Measurements from ENCODE around the gene ENOX2.
A peak's percentile ranks its signal among the peaks of the same experiment; 100 is the strongest.

ENOX2 gene

GRCh38 chrX:130694983-130695382 lies 208.0 kb downstream of the ENOX2 start:
- peak; percentile 18 for DNase-seq

DNA sequence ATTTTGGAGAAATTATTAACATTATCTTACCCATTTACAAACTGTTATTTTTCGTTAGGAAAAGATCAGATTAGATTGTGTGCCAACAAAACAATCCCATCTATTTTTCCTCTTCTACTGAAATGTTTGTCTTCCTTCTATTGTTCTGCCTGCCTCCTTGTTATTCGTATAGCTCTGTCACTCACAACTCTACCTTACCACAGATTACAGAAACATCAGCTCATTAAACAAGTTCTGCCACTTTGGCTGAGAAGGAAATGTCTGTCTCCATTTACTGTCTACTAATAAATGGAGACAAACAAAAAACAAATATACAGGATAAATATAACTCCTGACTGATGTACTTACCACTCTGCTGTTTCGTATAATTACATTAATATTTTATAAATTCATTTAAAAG lies 211.4 kb downstream of the ENOX2 start:
- DNase-seq, result no peak

DNA sequence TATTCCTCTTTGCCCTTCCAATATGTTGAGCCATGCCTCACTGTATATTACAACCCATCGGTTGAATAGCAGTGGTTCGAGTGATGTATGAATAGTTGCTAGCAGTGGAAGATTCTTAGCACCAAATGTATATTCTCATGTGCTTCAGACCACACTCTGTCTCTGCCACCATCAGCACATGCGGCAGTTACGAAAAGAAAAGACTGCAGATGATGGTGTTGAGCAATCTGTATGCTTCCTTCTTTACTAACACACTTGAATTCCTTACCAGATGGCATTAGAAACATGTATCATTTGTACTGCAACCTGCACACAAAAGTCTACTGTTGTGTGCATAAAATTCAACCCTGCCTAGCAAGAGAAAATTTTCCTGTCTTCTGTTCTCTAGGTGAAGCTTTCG lies 214.6 kb downstream of the ENOX2 start:
- peak; percentile 28 for DNase-seq

DNA sequence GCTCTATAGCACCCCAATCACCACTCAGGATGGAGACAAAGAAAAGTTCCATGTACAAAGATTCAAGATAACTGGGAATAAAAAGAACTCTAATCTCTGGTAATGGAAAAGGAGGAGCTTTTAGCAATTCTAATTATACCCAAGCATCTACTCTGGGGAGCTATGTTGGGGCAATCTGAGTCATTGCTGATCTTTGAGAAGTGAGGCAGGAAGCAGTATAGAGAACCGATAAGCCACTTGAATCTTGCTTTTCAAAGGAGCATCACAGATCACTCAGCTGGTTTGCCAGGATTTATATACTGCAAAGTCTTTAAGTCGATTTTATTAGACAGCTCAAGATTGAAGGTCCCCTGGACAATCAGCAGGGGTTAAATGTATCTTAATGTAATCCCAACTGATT lies 220.0 kb downstream of the ENOX2 start:
- no peak for DNase-seq

DNA sequence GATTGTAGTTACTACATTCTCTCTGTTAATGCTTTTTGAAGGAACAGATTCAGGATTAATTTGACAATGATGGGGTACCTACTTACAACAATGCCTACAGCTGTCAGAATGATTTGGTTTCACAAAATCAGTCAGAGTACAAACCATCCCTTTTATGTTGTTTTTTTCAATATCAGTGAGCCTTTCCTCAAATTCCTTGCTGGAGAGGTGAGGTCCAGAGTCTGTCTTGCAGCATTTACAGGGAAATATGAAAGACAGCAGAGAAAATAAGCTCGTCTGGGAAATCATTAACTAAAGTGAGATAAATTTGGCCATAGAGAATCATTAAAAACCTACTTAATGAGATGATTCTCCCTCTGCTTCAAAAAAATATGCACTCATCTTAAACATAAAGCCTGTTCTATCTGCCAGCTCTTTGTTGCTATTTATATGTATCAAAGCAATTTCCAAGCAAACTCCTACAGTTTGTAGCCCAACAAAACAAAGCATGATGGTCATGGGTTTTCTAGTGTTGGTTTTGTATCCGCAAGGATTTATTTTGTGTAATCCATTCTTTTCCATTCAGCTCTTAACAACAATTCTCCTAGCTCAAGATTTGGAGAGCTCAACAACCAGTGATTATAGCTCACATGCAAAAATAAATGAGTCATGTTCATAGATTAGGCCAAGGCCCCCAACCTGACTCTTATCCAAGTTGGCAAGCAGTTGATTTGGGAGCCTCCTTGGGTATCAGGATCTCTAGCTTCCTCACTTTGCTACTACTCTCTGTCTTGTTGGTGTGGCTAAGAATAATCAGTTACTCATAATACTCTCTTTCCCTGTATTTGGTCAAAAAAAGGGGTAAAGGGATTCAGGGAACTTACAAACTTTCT lies 222.6 kb downstream of the ENOX2 start:
- peak; percentile 5 for DNase-seq

DNA sequence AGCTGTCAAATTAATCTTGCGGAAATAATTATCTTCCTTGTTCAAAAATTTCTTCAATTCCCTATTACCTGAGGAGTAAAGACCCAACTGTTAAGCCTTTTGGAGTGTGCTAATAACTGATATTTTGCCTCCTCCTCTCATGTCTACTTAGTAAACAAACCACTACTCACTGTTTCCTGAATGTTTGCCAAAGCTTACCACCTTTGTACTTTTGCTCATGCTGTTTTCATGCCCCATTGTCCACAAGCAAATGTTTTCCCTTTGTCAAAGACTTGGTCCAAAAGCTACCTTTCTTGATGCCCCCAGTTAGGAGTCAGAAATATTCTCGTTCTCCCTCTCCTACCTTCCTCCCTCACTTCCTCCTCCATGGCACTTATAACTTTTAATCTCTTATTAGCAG lies 226.1 kb downstream of the ENOX2 start:
- DNase-seq, result no peak

GRCh38 chrX:130672214-130672613 lies 230.8 kb downstream of the ENOX2 start:
- DNase-seq, result no peak

DNA sequence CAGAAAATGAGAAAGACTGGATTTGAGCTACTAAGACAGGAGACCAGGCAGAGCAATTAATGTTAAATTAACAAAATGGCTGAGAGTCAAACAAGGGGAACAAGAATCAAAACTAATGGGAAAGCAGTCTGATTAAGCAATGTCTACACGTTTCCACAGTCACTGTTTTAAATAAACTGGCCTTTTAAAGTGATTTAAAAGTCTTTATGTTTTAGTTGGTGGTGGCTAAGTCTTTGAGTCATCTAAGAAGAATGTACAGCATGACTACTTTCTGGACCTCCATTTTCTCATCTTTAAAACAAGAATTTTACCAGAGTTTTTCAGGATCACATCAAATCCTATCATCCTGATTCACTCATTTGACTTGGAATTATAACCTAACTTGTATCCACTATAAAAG lies 233.8 kb downstream of the ENOX2 start:
- no peak for DNase-seq

DNA sequence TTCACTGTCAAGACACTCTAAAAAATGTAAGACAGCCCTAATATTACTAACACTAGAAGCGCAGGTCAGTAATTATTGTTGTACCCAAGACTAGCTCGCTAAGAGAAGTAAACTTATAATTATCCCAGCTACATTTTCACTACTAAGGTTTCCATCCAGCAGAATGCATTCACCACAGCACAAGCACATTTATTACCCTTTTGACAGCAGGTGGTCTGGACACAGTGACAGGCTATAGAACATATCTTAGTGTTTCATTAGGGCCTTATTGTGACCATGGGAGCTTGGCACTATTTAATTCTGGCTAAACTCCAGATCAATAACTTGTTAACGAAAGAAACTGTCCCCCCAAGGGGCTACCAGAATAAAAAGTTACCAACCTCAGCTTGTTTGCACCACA lies 237.7 kb downstream of the ENOX2 start:
- DNase-seq, result no peak

DNA sequence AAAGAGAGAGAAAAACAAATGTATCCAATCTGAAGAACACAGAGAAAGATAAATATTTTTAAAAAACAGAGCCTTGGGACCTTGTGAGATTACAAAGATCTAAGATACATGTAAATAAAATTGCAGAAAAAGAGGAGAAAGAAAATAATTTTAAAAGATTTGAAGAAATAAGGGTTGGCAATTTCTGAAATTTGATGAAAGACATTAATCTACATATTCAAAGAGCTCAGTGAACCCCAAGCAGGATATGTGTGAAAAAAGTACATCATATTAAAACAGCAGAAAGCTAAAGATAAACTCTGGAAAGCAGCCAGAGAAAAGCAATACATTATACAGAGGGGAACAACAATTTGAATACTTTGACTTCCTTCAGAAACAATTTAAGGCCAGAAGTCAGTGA lies 244.7 kb downstream of the ENOX2 start:
- DNase-seq, result no peak

DNA sequence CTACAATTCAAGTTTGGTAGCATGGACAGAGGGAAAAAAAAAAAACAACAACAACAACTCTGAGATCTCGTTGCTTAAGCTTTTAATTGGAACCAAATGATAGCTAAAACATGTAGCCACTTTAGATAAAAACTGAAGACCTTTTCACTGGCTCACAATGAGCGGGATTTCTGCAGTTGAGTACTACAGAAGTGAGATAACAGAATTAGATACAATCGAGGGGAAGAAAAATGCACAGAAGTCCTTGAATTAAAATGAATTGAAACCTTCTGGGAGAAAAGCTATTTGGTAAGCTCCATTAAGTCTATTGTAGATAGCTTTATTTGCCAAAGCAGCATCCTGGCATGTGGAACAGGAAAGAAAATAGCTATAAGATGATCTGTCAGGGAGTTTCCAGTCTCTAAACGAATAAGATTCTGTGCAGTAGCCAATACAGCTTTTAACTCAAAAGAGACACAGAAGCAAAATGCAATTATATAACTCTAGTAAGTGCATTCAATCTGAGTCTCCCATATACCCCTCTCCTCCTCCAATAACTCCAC lies 248.5 kb downstream of the ENOX2 start:
- DNase-seq, result no peak

DNA sequence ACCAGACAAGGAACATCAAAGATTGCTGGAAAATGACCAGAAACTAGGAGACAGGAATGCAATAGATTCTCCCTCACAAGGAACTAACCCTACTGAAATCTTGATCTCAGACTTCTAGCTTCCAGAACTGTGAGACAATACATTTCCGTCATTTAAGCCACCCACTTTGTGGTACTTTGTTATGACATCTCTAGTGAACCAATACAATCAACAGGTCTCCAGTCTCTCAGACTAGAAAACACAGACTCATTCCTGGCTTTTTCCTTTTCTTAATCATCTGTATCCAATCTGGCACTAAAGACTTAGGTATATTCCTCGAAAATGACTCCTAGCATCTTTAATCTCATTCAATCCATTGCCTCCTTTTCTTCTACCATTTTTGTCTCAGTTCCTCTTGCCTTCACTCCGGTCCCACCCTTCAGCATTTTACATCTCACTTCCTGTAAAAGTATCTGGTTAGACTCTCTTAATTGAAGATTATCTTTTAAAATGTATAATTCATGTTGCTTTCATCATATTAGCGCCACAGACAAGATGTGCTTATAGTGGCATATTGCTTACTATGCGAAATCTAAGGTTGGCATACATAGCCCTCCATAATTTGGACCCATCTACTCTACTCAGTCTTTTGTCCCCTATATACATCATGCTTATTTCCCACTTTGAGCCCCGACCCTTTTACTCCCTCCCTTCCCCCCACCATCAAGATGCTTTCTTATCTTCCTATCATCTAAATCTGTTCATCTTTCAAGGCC lies 250.0 kb downstream of the ENOX2 start:
- no peak for DNase-seq

DNA sequence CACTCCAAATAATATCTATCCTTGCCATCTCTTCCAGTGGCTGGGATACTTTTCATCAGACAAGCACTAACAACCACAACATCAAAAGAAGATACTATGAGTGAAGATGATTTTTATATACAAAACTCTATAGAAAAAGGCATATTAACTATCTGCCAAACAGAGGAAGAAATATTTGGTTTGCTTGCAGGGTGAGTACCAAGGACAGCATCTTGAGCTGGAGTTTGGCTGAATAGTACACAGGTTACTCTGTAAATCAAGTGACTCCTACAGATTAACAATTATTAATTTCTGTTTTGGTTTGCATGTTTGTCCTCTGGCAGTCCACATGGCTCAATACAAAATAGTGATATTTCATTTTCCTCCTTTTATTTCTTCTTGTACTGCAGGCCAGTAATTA lies 253.3 kb downstream of the ENOX2 start:
- no peak for DNase-seq

DNA sequence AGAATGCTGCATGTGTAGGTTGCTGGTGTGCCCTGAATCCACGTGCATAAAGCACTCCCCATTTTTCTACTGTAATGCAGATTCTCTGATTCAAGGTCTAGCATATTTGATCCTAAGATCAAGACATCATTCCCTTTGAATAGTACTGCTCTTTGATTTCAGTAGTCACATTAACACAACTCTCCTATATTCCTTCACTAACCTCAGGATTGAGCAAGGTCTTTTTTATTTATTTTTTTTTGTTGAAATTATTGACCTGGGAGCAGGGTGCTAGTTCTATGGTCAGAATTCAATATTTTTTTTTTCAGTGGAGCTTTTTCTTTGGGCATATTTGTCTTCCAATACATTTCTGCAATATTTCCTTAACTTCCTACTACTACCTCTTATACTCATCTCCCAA lies 255.5 kb downstream of the ENOX2 start:
- DNase-seq, result no peak

- DNase-seq, result no peak
Observed at GRCh38 chrX:130645955-130646583, 256.9 kb downstream of the ENOX2 start.

- DNase-seq, result no peak
Observed at GRCh38 chrX:130637591-130637990, 265.4 kb downstream of the ENOX2 start.

- DNase-seq, result peak; percentile 1
Observed at GRCh38 chrX:130636277-130636676, 266.7 kb downstream of the ENOX2 start.

DNA sequence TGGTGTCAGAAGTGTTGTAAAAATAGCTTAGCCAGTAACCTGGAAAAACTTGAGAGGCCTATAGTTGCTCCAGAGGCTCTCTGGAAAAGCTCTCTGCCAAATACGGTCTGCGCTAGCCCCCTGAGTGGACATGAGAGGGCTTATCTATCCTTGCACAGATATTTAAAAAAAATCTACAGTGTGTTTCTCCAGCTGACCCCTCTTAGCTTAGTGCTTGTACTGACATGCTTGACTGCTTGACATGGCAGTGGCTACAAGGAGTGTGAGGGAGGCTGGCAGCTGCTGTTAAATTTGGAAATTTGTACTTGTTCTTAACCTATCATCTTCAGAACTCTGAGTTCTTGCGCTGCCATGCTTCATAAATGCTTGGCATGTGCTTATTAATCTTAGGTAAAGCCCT lies 272.0 kb downstream of the ENOX2 start:
- no peak for DNase-seq

GRCh38 chrX:130628516-130628915 lies 274.5 kb downstream of the ENOX2 start:
- DNase-seq, result no peak

- DNase-seq, result no peak
Observed at GRCh38 chrX:130626521-130626920, 276.5 kb downstream of the ENOX2 start.

- no peak for DNase-seq
Observed at GRCh38 chrX:130625386-130625785, 277.6 kb downstream of the ENOX2 start.

- no peak for DNase-seq
Observed at GRCh38 chrX:130623518-130623917, 279.5 kb downstream of the ENOX2 start.

- no peak for DNase-seq
Observed at GRCh38 chrX:130615941-130616340, 287.1 kb downstream of the ENOX2 start.

GRCh38 chrX:130607431-130607830 lies 295.6 kb downstream of the ENOX2 start:
- no peak for DNase-seq

Data from hematopoietic multipotent progenitor cell treated with erythropoietin and hydrocortisone succinate and interleukin-3 and kit ligand, for 6 days (in vitro differentiated cells).